HCT116 (cell line): ENCODE measurements around the gene NCKAP5L. TPM values are rescaled to one million over a fixed set of nuclear protein-coding genes. Genes with fewer than 3 reads are reported as not detected.

Experiments
- ATAC-seq: fragments of 200-7000 bp; cut with Tn5 transposase; 2 replicates; pipeline ENCODE4 v1.9.1; 2020; ENCODE audit warnings: mild to moderate bottlenecking, moderate library complexity
- BruUV-seq: library from RNA; stranded (reverse); fragments of 400-500 nt; replicated peaks from 2 replicates; lab custom pipeline; 2021; lab: Mats Ljungman, UMichigan
- CTCF ChIA-PET: fragments of 300-600 bp; sonication (Branson Sonifier 250); formaldehyde crosslinking; loops from one replicate; lab custom pipeline; 2021; ENCODE audit warnings: antibody characterized with exemption; lab: Charles Lee
- POLR2A ChIA-PET: fragments of 300-600, 350-600 bp; sonication (Branson Sonifier 250); formaldehyde crosslinking; loops from one replicate; lab custom pipeline; 2021; ENCODE audit warnings: antibody characterized with exemption; lab: Charles Lee
- RAD21 ChIA-PET, 2 experiments: fragments of 300-600 bp; sonication (Branson Sonifier 250); formaldehyde crosslinking; loops; one replicate each; lab custom pipeline; 2023; ENCODE audit warnings: low total read pairs in 2 of 2; ENCODE audit not compliant: uncharacterized antibody in 2 of 2, unreplicated experiment in 2 of 2, low non-redundant PET in 1 of 2; lab: Charles Lee
- DNase-seq: peaks from one replicate; pipeline ENCODE4 v3.0.0-alpha.2; 2010; ENCODE audit warnings: low read depth, low spot score
- H2AFZ ChIP-seq: fragments of 200-600 bp; shearing (Covaris generic), sonication (generic); 2 replicates; pipeline ENCODE4 v1.6.1; 2017; ENCODE audit warnings: low read depth, mixed run types, mixed read lengths, antibody characterized with exemption, low read length; ENCODE audit not compliant: poor library complexity, severe bottlenecking
- H3K27ac ChIP-seq: 2 replicates; pipeline ENCODE4 v1.5.1; 2012; ENCODE audit warnings: low read depth, low read length
- H3K27me3 ChIP-seq: fragments of 200-600 bp; sonication (generic); 2 replicates; pipeline ENCODE4 v1.6.1; 2016; ENCODE audit warnings: mixed run types, low read length, mixed read lengths; ENCODE audit not compliant: insufficient read depth
- H3K36me3 ChIP-seq, 2 experiments: fragments of 200-500 bp in 1 of 2; fragments of 200-600 bp in 1 of 2; sonication (Bioruptor generic) in 1 of 2; sonication (generic) in 1 of 2; 2 replicates each; pipeline versions ENCODE4 v1.5.1 to v1.6.1; 2014 to 2016; ENCODE audit warnings: low read length in 2 of 2, inconsistent platforms in 1 of 2, mixed read lengths in 1 of 2, mixed run types in 1 of 2; ENCODE audit not compliant: insufficient read depth in 2 of 2, control insufficient read depth in 1 of 2
- H3K4me1 ChIP-seq, 2 experiments: fragments of 200-600 bp in 1 of 2; sonication (generic) in 1 of 2; 2 replicates each; pipeline versions ENCODE4 v1.5.1 to v1.6.1; 2012 to 2017; ENCODE audit warnings: low read length in 2 of 2, inconsistent platforms in 1 of 2, mild to moderate bottlenecking in 1 of 2, mixed read lengths in 1 of 2, mixed run types in 1 of 2, moderate library complexity in 1 of 2; ENCODE audit not compliant: insufficient read depth in 2 of 2, control insufficient read depth in 1 of 2
- H3K4me2 ChIP-seq: fragments of 200-600 bp; sonication (generic); 2 replicates; pipeline ENCODE4 v1.6.1; 2017; ENCODE audit warnings: mixed run types, low read length, mixed read lengths
- H3K4me3 ChIP-seq, 2 experiments: fragments of 200-600 bp in 1 of 2; sonication (generic) in 1 of 2; replicated peaks in 1 of 2; 2 replicates each; pipeline ENCODE4 v1.5.1; 2011 to 2016; ENCODE audit warnings: low read length in 2 of 2, control low read depth in 1 of 2, low read depth in 1 of 2, mild to moderate bottlenecking in 1 of 2, mixed read lengths in 1 of 2, mixed run types in 1 of 2
- H3K79me2 ChIP-seq: fragments of 200-600 bp; sonication (generic); 2 replicates; pipeline ENCODE4 v1.6.1; 2017; ENCODE audit warnings: mild to moderate bottlenecking, mixed run types, low read length, moderate library complexity, mixed read lengths; ENCODE audit not compliant: insufficient read depth
- H3K9ac ChIP-seq: fragments of 200-600 bp; sonication (generic); 2 replicates; pipeline ENCODE4 v1.6.1; 2016; ENCODE audit warnings: low read length, mixed read lengths
- H3K9me2 ChIP-seq: fragments of 200-600 bp; sonication (generic), shearing (Covaris generic); 2 replicates; pipeline ENCODE4 v1.6.1; 2017; ENCODE audit warnings: mixed run types, mild to moderate bottlenecking, moderate library complexity; ENCODE audit not compliant: insufficient read depth
- H3K9me3 ChIP-seq, 2 experiments: fragments of 200-500 bp in 1 of 2; fragments of 200-600 bp in 1 of 2; sonication (Bioruptor generic) in 1 of 2; sonication (generic) in 1 of 2; 2 replicates each; pipeline ENCODE4 v1.6.1; 2014 to 2017; ENCODE audit warnings: low read length in 2 of 2, mixed read lengths in 2 of 2, inconsistent platforms in 1 of 2, low read depth in 1 of 2, mild to moderate bottlenecking in 1 of 2, mixed run types in 1 of 2, moderate library complexity in 1 of 2; ENCODE audit not compliant: control insufficient read depth in 1 of 2, insufficient read depth in 1 of 2
- H4K20me1 ChIP-seq: fragments of 200-600 bp; sonication (generic), shearing (Covaris generic); 2 replicates; pipeline ENCODE4 v1.6.1; 2017; ENCODE audit warnings: mixed run types, mild to moderate bottlenecking, moderate library complexity; ENCODE audit not compliant: insufficient read depth
- CBX3 ChIP-seq: IDR thresholded peaks from 2 replicates; pipeline ENCODE4 v1.6.1; 2012; ENCODE audit warnings: low read depth
- EZH2 ChIP-seq: fragments of 200-600 bp; sonication (generic); IDR thresholded peaks from 2 replicates; pipeline ENCODE4 v1.6.1; 2017; ENCODE audit warnings: antibody characterized with exemption, mixed run types
- POLR2AphosphoS5 ChIP-seq: IDR thresholded peaks from 2 replicates; pipeline ENCODE4 v1.6.1; 2011; ENCODE audit warnings: mild to moderate bottlenecking, low read depth, low read length, moderate library complexity
- RAD21 ChIP-seq: IDR thresholded peaks from 2 replicates; pipeline ENCODE4 v1.6.1; 2012; ENCODE audit warnings: low read depth, mild to moderate bottlenecking
- SIN3A ChIP-seq: IDR thresholded peaks from 2 replicates; pipeline ENCODE4 v1.6.1; 2012; ENCODE audit warnings: low read depth
- SP1 ChIP-seq: IDR thresholded peaks from 2 replicates; pipeline ENCODE4 v1.6.1; 2012; ENCODE audit warnings: low read depth
- YY1 ChIP-seq: IDR thresholded peaks from 2 replicates; pipeline ENCODE4 v1.6.1; 2011; ENCODE audit warnings: low read length, low read depth, moderate library complexity, mild to moderate bottlenecking; ENCODE audit not compliant: insufficient replicate concordance; ENCODE audit errors: extremely low read depth
- ZFX ChIP-seq: fragments of 450-650 bp; IDR thresholded peaks from 2 replicates; pipeline ENCODE4 v1.6.1; 2017
- ZNF274 ChIP-seq: fragments of 200-500 bp; sonication (Bioruptor generic); IDR thresholded peaks from 2 replicates; pipeline ENCODE4 v1.6.1; 2014; ENCODE audit warnings: mild to moderate bottlenecking, low read depth, low read length, inconsistent platforms
- intact Hi-C: fragments of 100-400 bp; cut with micrococcal nuclease; formaldehyde crosslinking; loops from 2 replicates; pipeline ENCODE4 v1.10.0; 2022
- total RNA-seq: library from RNA; stranded (reverse); gene quantifications from one replicate; pipeline ENCODE4 v1.2.1, GENCODE V29; 2021; ENCODE audit not compliant: unreplicated experiment
- TF ChIP-seq, protein P1 (sequence below): IDR thresholded peaks from 2 replicates; pipeline ENCODE4 v1.6.1; 2012; ENCODE audit warnings: low read depth

The NCKAP5L gene
- total RNA-seq, 1 experiment from 2014 or later, result 12.1 TPM

DNA sequence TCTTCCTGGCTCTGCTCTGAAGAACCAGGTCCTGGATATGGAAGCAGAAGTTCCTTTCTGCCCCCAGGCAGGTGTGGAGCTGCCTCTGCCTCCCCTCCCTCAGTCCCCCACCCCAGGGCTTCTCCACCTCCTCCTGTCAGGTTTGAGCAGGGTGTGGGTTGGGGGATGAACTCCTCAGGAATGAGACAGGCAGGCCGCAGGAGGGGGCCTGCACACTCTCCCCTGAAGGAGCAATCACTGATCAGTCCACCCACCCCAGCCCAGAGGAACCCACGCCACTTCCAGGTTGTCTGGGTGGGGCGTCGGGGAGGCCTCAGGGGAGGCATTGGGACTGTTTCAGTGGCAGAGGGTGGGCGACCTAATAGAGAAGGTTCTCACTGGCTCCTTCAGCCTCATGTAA lies 48.9 kb upstream of the NCKAP5L start:
- Histone ChIP-seq H4K20me1 (no peaks in the 10 kb centered on the region), H3K9ac (no peak overlapping the region), H3K79me2 (no peaks in the 10 kb centered on the region), H3K4me2 (no peak overlapping the region), H3K27me3 (no peaks in the 10 kb centered on the region), H3K4me3 (no peak overlapping the region), H3K4me1 (no peaks in the 10 kb centered on the region), H2AFZ (no peak overlapping the region), H3K9me2 (no peaks in the 10 kb centered on the region), H3K36me3 (no peaks in the 10 kb centered on the region), H3K27ac (no peak overlapping the region), H3K9me3 (peaks cover 0 to 10% of the 10 kb centered on the region in 2 experiments; a peak in 1 of 4 replicates)
- ATAC-seq, result no peak
- CTCF ChIA-PET, result no interaction called here
- no peak for DNase-seq
- TF ChIP-seq SP1, result no peak
- TF ChIP-seq EZH2, result no peak
- no peak for TF ChIP-seq SIN3A
- no peak for TF ChIP-seq POLR2AphosphoS5
- no peak for TF ChIP-seq YY1
- TF ChIP-seq ZFX, result no peak
- no peak for TF ChIP-seq CBX3
- no peak for TF ChIP-seq ZNF274
- no peak for TF ChIP-seq RAD21
- TF ChIP-seq, protein P1, sequence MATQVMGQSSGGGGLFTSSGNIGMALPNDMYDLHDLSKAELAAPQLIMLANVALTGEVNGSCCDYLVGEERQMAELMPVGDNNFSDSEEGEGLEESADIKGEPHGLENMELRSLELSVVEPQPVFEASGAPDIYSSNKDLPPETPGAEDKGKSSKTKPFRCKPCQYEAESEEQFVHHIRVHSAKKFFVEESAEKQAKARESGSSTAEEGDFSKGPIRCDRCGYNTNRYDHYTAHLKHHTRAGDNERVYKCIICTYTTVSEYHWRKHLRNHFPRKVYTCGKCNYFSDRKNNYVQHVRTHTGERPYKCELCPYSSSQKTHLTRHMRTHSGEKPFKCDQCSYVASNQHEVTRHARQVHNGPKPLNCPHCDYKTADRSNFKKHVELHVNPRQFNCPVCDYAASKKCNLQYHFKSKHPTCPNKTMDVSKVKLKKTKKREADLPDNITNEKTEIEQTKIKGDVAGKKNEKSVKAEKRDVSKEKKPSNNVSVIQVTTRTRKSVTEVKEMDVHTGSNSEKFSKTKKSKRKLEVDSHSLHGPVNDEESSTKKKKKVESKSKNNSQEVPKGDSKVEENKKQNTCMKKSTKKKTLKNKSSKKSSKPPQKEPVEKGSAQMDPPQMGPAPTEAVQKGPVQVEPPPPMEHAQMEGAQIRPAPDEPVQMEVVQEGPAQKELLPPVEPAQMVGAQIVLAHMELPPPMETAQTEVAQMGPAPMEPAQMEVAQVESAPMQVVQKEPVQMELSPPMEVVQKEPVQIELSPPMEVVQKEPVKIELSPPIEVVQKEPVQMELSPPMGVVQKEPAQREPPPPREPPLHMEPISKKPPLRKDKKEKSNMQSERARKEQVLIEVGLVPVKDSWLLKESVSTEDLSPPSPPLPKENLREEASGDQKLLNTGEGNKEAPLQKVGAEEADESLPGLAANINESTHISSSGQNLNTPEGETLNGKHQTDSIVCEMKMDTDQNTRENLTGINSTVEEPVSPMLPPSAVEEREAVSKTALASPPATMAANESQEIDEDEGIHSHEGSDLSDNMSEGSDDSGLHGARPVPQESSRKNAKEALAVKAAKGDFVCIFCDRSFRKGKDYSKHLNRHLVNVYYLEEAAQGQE, result no peak
- RAD21 ChIA-PET, result no interaction called here
- BruUV-seq, result no TSS peak
- intact Hi-C loops, result no loop called here
- POLR2A ChIA-PET, result no interaction called here
